Measurements from ENCODE around the gene SYNGR3.

DNA sequence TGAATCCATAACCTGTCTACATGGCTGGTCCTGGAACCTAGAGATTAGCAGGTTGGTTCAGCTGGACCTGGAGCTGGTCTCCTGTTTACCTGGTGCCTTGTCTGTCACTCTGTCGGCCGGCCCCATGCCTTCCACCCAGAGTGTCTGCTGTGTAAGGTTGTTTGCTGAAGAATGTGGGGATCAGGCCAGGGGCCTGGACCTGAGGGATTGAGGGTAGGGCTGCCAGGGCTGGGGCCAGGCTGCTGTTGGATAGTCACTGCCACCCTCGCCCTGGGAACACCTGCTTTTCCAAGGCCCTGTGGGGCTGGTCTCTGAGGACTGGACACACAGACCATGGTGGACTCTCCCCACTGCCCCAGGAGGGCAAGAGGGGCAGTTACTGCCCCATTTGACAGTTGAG, 38.4 kb downstream of the SYNGR3 start:
- TF ChIP-seq, protein P1, sequence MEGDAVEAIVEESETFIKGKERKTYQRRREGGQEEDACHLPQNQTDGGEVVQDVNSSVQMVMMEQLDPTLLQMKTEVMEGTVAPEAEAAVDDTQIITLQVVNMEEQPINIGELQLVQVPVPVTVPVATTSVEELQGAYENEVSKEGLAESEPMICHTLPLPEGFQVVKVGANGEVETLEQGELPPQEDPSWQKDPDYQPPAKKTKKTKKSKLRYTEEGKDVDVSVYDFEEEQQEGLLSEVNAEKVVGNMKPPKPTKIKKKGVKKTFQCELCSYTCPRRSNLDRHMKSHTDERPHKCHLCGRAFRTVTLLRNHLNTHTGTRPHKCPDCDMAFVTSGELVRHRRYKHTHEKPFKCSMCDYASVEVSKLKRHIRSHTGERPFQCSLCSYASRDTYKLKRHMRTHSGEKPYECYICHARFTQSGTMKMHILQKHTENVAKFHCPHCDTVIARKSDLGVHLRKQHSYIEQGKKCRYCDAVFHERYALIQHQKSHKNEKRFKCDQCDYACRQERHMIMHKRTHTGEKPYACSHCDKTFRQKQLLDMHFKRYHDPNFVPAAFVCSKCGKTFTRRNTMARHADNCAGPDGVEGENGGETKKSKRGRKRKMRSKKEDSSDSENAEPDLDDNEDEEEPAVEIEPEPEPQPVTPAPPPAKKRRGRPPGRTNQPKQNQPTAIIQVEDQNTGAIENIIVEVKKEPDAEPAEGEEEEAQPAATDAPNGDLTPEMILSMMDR (optimal IDR thresholded peaks at IDR 0.05 in 1 of 3, IDR thresholded peaks at IDR 0.05 in 1 of 3, conservative IDR thresholded peaks at IDR 0.05 in 1 of 3; ENCODE audit: extremely low read depth in 1 of 3, insufficient read depth in 2 of 3, low read length in 3 of 3): no peak
- TF ChIP-seq EZH2 (IDR thresholded peaks at IDR 0.05; ENCODE audit: low read length): no peak
